Right atrium auricular region (tissue), 2 donors: ENCODE results near the gene CASTOR1. TPM values are rescaled to one million over a fixed set of nuclear protein-coding genes. Genes with fewer than 3 reads are reported as not detected.

Experiments
- DNase-seq: peaks from one replicate; pipeline ENCODE4 v3.0.0-alpha.2; 2019; ENCODE audit warnings: low spot score
- H3K27ac ChIP-seq, 2 donors: fragments of 200-600 bp; sonication (generic); 1 replicate in 1 of 2; 2 replicates in 1 of 2; pipeline ENCODE4 v1.5.1; 2016 to 2019
- H3K27me3 ChIP-seq, 2 donors: fragments of 200-600 bp; sonication (generic); one replicate each; pipeline versions ENCODE4 v1.5.1 to v1.6.0; 2017 to 2019
- H3K36me3 ChIP-seq: fragments of 200-600 bp; sonication (generic); one replicate; pipeline ENCODE4 v1.5.1; 2016
- H3K4me1 ChIP-seq, 2 donors: fragments of 200-600 bp; sonication (generic); one replicate each; pipeline versions ENCODE4 v1.5.1 to v1.6.0; 2017 to 2019
- H3K4me3 ChIP-seq, 2 donors: fragments of 200-600 bp; sonication (generic); 1 replicate in 1 of 2; 2 replicates in 1 of 2; pipeline ENCODE4 v1.5.1; 2017 to 2019; ENCODE audit warnings: mild to moderate bottlenecking in 1 of 2, moderate library complexity in 1 of 2
- H3K9me3 ChIP-seq, 2 donors: fragments of 200-600 bp; sonication (generic); one replicate each; pipeline ENCODE4 v1.5.1; 2019
- CTCF ChIP-seq, 2 donors: fragments of 200-600 bp; sonication (generic); IDR thresholded peaks; one replicate each; pipeline ENCODE4 v1.5.1; 2019; ENCODE audit warnings: antibody characterized with exemption in 2 of 2
- total RNA-seq, 2 donors: library from RNA; depleted of rRNA; stranded (reverse); fragments of >200 nt; gene quantifications; one replicate each; pipeline ENCODE4 v1.1.0, GENCODE V29; 2016

CASTOR1 gene
- total RNA-seq, 2 donors from 2014 or later, result 8.1 to 12.5 TPM

GRCh38 chr22:30246814-30247376, 42.4 kb downstream of the CASTOR1 start:
- Histone ChIP-seq H3K27ac (no peak overlapping the region), H3K27me3 (peaks cover 0 to 4% of the 10 kb centered on the region in 2 donors), H3K4me3 (peak overlapping the region; percentile 33 to 48), H3K4me1 (peaks cover 0 to 29% of the 10 kb centered on the region in 2 donors), H3K9me3 (no peaks in the 10 kb centered on the region), H3K36me3 (no peaks in the 10 kb centered on the region)
- TF ChIP-seq CTCF (IDR thresholded peaks at IDR 0.05), result no peak
- no peak for DNase-seq

- H3K27me3 ChIP-seq, result peaks cover 0 to 4% of the 10 kb centered on the region in 2 donors
- H3K4me1 ChIP-seq, result peaks cover 0 to 32% of the 10 kb centered on the region in 2 donors
- H3K9me3 ChIP-seq, result no peaks in the 10 kb centered on the region
- H3K36me3 ChIP-seq, result no peaks in the 10 kb centered on the region
- TF ChIP-seq CTCF (IDR thresholded peaks at IDR 0.05), result peak in 1 of 2 donors; percentile 24
- peak within 1 kb of the TSS; percentile 33 to 48 for H3K4me3 ChIP-seq
- no peak for DNase-seq
- H3K27ac ChIP-seq, result peak within 1 kb of the TSS in 1 of 2 donors; percentile 45
Measured at GRCh38 chr22:30245985-30246813, 43.1 kb downstream of the CASTOR1 start, which contains the start of gene LIF. Gene LIF, minus strand, starts transcription at chr22:30246759. Its CDS starts 64 bp downstream, at chr22:30246695.

GRCh38 chr22:30245181-30245984, 43.9 kb downstream of the CASTOR1 start:
- no peak for DNase-seq
- peaks cover 0 to 4% of the 10 kb centered on the region in 2 donors for H3K27me3 ChIP-seq
- H3K27ac ChIP-seq, result peak overlapping the region in 1 of 2 donors; percentile 45

GRCh38 chr22:30244641-30245040, 44.7 kb downstream of the CASTOR1 start:
- Histone ChIP-seq H3K27me3 (peaks cover 0 to 4% of the 10 kb centered on the region in 2 donors), H3K36me3 (no peaks in the 10 kb centered on the region), H3K9me3 (no peaks in the 10 kb centered on the region), H3K4me3 (no peak overlapping the region), H3K4me1 (peaks cover 0 to 31% of the 10 kb centered on the region in 2 donors), H3K27ac (no peak overlapping the region)
- no peak for DNase-seq
- TF ChIP-seq CTCF (IDR thresholded peaks at IDR 0.05), result no peak

More at GRCh38 chr22:30245181-30245984, 43.9 kb downstream of the CASTOR1 start:
- TF ChIP-seq CTCF (IDR thresholded peaks at IDR 0.05), result no peak
- H3K9me3 ChIP-seq, result no peaks in the 10 kb centered on the region
- peak overlapping the region; percentile 33 to 48 for H3K4me3 ChIP-seq
- no peaks in the 10 kb centered on the region for H3K36me3 ChIP-seq
- H3K4me1 ChIP-seq, result peaks cover 0 to 32% of the 10 kb centered on the region in 2 donors

- no peak for TF ChIP-seq CTCF (IDR thresholded peaks at IDR 0.05)
- peaks cover 0 to 25% of the 10 kb centered on the region in 2 donors for H3K4me1 ChIP-seq
- peaks cover 0 to 4% of the 10 kb centered on the region in 2 donors for H3K27me3 ChIP-seq
- H3K27ac ChIP-seq, result no peak overlapping the region
- H3K9me3 ChIP-seq, result no peaks in the 10 kb centered on the region
- H3K36me3 ChIP-seq, result no peaks in the 10 kb centered on the region
- no peak for DNase-seq
- H3K4me3 ChIP-seq, result no peak overlapping the region
Measured at GRCh38 chr22:30244066-30244465, 45.2 kb downstream of the CASTOR1 start.
